DMS53 treated with DMSO at 0.1 percent for 48 hours (cell line): Measurements from ENCODE around the gene IGF1R.

Experiments used
- DNase-seq: peaks from one replicate; lab custom pipeline; 2025; ENCODE audit not compliant: unreplicated experiment; lab: John Stamatoyannopoulos, UW

IGF1R gene

GRCh38 chr15:98937413-98938104 lies 289.2 kb downstream of the IGF1R start:
- no peak for DNase-seq

- DNase-seq, result no peak
Observed at GRCh38 chr15:98938105-98938417, 289.7 kb downstream of the IGF1R start.

GRCh38 chr15:98938799-98939198 lies 290.5 kb downstream of the IGF1R start:
- no peak for DNase-seq

GRCh38 chr15:98939311-98940080 lies 291.2 kb downstream of the IGF1R start:
- DNase-seq, result no peak

GRCh38 chr15:98941595-98942255 lies 293.4 kb downstream of the IGF1R start:
- DNase-seq, result no peak

- DNase-seq, result no peak
Observed at GRCh38 chr15:98942431-98942830, 294.1 kb downstream of the IGF1R start.

GRCh38 chr15:98943051-98943508 lies 294.7 kb downstream of the IGF1R start:
- DNase-seq, result no peak

GRCh38 chr15:98943601-98944151 lies 295.3 kb downstream of the IGF1R start:
- no peak for DNase-seq

- DNase-seq, result no peak
Observed at GRCh38 chr15:98946301-98947255, 298.2 kb downstream of the IGF1R start.

- no peak for DNase-seq
Observed at GRCh38 chr15:98948456-98948855, 300.1 kb downstream of the IGF1R start.

GRCh38 chr15:98948941-98949340 lies 300.6 kb downstream of the IGF1R start:
- DNase-seq, result no peak

GRCh38 chr15:98949624-98950023 lies 301.3 kb downstream of the IGF1R start:
- no peak for DNase-seq

GRCh38 chr15:98950248-98950647 lies 301.9 kb downstream of the IGF1R start:
- no peak for DNase-seq

GRCh38 chr15:98951004-98951403 lies 302.7 kb downstream of the IGF1R start:
- DNase-seq, result no peak

GRCh38 chr15:98951493-98952320 lies 303.4 kb downstream of the IGF1R start:
- no peak for DNase-seq

GRCh38 chr15:98952381-98952803 lies 304.1 kb downstream of the IGF1R start:
- DNase-seq, result no peak

GRCh38 chr15:98953000-98953787 lies 304.9 kb downstream of the IGF1R start:
- DNase-seq, result no peak

- DNase-seq, result no peak
Observed at GRCh38 chr15:98953968-98954367, 305.6 kb downstream of the IGF1R start.

GRCh38 chr15:98954411-98954810 lies 306.1 kb downstream of the IGF1R start:
- DNase-seq, result no peak
